GM19372 (cell line): ENCODE data around the gene TMEM181.
"Not testable (repeated sequence)": the region's sequence is repeated elsewhere in the genome, so short reads cannot be mapped to it uniquely, and the experiment has no call there.

Experiments
- ATAC-seq: cut with Tn5 transposase; IDR thresholded peaks from one replicate; pipeline ENCODE4 v1.9.1; 2021; ENCODE audit warnings: mild to moderate bottlenecking, low read depth, moderate library complexity; ENCODE audit not compliant: unreplicated experiment

The TMEM181 gene

GRCh38 chr6:158536891-158537798 is 22.7 kb upstream of the TMEM181 start:
- no peak for ATAC-seq

DNA sequence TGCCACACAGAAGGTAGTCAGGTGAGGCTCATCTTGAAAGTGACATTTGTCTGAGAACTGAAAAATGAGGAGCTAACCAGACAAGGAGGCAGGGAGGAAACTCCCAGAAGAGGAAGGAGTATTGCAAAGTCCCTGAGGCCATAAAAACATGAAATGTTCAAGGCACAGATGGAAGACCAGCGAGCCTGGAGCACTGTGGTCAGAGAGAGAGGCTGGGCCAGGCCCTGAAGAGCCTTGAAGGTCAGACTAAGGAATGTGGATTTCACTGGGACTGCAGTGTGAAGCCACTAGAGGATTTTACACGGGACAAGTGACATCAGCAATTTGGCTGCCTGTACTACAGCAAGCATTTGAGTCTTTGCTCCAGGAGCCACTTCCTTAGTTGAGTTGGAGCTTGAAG is 21.1 kb upstream of the TMEM181 start:
- ATAC-seq: no peak

- no peak for ATAC-seq
Observed at GRCh38 chr6:158539413-158539812, 20.5 kb upstream of the TMEM181 start.

GRCh38 chr6:158539881-158540280 is 20.0 kb upstream of the TMEM181 start:
- no peak for ATAC-seq

- no peak for ATAC-seq
Observed at GRCh38 chr6:158543606-158544185, 16.2 kb upstream of the TMEM181 start.

DNA sequence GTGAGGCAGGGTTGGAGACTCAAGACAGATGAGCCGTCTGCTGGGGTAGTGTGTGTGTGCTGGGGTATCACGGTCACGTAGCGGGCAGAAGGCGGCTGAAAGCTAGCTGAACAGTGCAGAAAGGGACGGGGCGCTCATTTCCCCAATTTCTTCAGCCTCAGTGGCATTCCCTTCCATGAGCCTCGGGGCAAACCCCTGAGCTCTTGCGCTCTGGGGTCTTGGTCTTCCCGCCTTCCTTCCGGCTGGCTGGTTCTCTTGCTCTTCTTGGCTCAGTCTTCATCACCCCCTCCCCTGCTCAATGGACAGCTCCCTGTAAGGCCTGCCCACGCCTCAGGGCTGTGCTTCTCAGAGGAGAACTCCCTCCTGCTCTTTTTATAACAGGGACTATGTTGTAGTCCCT is 15.5 kb upstream of the TMEM181 start:
- ATAC-seq: no peak

DNA sequence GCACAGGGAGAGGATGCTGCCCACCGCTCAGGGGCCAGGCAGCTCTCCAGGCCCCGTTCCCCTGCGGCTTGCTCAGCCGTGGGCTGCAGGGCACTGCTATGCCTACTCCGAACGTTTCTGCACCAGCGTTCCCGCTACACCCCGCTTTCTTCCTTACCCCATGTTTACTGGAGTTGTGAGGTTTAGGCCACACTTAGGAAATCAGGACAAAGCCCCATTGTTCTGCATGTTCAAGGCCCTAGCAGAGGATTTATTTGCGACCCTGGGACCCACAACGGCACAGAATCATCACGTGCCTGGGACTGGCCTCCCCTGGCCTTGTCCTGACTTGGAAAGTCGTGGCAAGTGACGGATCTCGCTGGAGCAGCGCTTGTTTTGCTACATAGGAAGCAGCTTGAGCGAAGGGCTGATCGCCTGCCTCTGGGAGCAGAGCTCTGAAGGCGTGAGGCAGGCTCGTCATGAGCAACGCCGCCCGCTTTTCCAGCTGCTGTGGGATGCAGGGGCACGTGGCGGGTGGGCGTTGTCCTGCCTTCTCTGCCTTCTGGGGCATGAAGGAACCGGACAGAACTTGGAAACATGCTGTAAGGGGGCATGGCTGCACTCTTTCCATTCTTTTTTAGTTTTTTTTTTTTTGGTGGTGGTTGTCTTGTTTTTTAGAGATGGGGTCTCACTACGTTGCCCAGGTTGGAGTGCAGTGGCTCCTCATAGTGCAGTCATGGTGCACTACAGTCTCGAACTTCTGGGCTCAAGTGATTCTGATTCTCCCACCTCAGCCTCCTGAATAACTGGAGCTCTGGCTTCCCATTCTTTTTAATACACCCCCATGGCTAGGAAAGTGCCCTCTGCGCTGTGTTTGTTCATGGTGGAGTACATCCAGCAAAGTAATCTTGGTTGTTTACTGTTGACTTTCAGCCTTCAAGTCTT is 14.6 kb upstream of the TMEM181 start:
- no peak for ATAC-seq

- ATAC-seq: no peak
Observed at GRCh38 chr6:158548418-158549161, 11.3 kb upstream of the TMEM181 start.

GRCh38 chr6:158552055-158552795 is 7.7 kb upstream of the TMEM181 start:
- no peak for ATAC-seq

DNA sequence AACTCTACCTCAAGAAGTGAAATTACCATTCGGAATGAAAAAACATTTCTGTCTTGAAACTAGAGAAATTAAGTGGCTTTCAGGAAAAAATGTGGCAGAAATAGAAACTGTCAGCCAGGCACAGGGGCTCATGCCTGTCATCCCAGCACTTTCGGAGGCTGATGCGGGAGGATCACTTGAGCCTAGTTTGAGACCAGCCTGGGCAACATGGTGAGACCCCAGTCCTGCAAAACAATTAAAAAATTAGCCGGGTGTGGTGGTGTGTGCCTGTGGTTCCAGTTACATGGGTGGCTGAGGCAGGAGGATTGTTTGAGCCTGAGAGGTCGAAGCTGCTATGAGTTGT is 7.1 kb upstream of the TMEM181 start:
- ATAC-seq: no peak

DNA sequence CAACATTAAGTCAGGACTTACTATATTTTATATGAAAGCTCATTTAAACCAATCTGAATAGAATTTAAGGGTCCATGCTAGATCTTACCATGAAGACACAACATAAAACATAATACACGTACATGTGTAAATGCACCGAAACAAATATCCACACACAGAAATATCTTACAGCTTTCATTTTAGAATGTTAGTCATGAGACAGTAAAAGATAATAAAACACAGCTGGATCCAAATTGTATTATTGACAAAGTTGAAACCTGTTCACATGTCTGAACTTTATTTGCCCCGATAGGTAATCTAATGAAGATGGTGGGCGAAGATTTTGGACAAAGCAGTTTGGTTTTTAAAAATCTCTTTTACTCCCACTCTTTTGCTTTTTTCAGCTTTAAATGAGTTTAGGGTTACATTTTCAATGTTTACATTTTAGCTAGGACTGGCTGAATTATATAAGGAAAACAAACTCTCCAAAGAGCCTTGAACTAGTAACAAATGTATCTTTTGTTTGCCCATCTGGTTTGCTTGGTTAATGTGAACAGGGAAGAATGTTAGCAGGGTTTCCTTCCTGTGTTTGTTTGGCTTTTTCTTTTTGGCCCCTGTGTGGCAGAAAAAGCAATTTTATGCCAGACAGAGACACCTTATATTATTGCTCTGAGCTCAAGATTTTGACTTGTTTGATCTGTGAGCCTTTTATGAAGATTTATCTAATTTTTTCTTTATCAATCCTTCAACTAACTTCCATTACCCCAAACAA is 5.1 kb upstream of the TMEM181 start:
- no peak for ATAC-seq

DNA sequence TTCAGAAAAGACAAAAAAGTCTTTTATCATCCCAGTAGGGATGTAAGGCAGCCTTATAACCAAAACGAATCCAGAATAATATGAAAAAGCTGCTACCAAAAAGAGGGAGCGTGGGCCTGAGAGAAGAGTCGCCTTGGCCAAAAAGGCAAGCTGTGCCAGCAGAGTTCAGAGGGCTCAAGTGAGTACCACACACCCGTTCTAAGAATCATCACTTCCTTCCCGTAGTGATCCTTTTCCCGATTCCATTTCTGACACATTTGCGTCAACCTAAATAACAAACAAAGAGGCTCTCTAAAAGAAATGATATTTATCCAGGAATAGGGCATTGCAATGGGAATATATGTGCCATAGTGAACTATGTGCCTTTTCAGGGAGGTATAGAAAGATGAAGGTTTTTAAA is 3.8 kb upstream of the TMEM181 start:
- no peak for ATAC-seq

- not testable (repeated sequence) for ATAC-seq
Observed at GRCh38 chr6:158557110-158557509, 2.8 kb upstream of the TMEM181 start.

DNA sequence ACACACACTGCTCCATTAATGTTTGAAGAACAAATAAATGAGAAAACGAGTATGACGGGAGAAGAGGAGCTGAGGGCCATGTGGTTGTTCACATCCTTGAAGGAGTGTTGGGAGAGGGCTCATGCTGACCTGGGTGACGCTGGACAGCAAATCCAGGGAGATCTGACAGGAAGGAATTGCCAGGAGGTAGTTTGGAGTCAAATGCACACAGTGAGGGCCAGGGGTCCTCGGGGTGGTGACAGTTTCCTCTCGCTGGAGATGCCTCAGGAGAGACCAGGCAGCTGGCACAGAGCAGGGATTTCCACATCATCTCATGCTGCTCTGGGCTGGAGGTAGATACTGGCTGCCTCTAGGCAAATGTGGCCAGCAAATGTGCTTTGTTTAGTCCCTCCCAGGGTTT is 2.0 kb upstream of the TMEM181 start:
- ATAC-seq: no peak

DNA sequence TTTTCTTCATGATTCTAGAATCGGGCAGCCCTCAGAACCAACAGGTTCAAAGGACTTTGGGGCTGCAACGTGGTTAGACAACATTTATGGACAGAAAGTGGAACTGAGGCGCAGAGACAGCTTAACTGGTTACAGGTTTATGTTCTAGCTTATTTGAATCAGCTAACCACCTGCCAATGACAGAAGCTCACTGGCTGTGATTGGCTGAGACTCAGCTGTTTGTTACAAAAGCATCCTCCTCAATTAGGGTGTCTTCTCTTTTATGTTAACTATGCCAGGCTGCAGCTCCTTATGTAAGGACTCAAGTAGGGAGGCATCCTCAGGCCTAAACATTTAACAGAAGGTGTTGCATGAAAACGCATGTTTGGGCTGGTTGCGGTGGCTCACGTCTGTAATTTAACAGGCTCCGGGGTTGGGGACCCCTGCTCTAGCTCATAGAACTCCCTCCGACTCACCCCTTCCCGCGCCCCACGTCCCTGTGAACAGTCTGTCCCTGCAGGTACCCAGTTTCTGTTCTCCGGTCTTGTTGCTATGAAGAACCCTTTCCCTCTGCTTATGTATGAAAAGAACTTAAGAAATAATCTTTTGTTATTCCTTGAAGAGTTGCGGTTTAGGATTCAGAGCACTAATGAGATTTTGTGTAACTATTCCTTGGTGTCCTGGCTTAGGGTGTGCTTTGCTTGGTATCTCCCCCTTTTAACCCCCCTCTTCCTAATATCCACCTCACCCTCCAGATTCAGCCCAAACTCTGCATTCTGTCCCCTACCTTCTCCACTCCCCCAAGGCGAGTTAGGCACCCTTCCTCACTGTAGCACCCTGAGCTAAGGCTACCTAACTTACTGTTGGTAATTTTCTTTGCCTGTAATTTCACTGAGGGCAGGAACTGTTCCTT is 1.2 kb upstream of the TMEM181 start:
- ATAC-seq: no peak

- no peak for ATAC-seq
Observed at GRCh38 chr6:158559338-158559894, 475 bp upstream of the TMEM181 start.

- ATAC-seq: no peak
Observed at GRCh38 chr6:158560836-158561320, 987 bp downstream of the TMEM181 start.
